Stimulated activated CD8-positive, alpha-beta memory T cell treated with anti-CD3 and anti-CD28 coated beads, Interleukin-2, amount 100 ng/mL, for 48 hours (primary cell): ENCODE data around the gene KRTAP4-8.
"Not testable (repeated sequence)": the region's sequence is repeated elsewhere in the genome, so short reads cannot be mapped to it uniquely, and the experiment has no call there.

Experiments
- DNase-seq, 2 donors: peaks; one replicate each; pipeline ENCODE4 v3.0.0-alpha.2; 2020; ENCODE audit warnings: low read depth in 2 of 2

Gene KRTAP4-8

GRCh38 chr17:41065016-41065689 is 32.8 kb downstream of the KRTAP4-8 start:
- DNase-seq, result not testable (repeated sequence)

GRCh38 chr17:41064301-41064700 is 33.6 kb downstream of the KRTAP4-8 start:
- DNase-seq, result no peak

- no peak for DNase-seq
Measured at GRCh38 chr17:41063449-41063848, 34.5 kb downstream of the KRTAP4-8 start.

- no peak for DNase-seq
Measured at GRCh38 chr17:41061964-41062363, 36.0 kb downstream of the KRTAP4-8 start.

- no peak for DNase-seq
Measured at GRCh38 chr17:41060052-41060604, 37.8 kb downstream of the KRTAP4-8 start, which contains the start of gene KRTAP2-3. KRTAP2-3 (minus strand) TSS chr17:41060114; CDS start chr17:41060050, 64 bp downstream.

GRCh38 chr17:41059276-41060051 is 38.5 kb downstream of the KRTAP4-8 start:
- DNase-seq, result not testable (repeated sequence)

- no peak for DNase-seq
Measured at GRCh38 chr17:41058741-41059140, 39.2 kb downstream of the KRTAP4-8 start.

- DNase-seq, result no peak
Measured at GRCh38 chr17:41057547-41057946, 40.4 kb downstream of the KRTAP4-8 start.

- DNase-seq, result not testable (repeated sequence)
Measured at GRCh38 chr17:41055130-41055529, 42.8 kb downstream of the KRTAP4-8 start, which contains the start of gene KRTAP2-2. KRTAP2-2 (minus strand) TSS chr17:41055230; CDS start chr17:41055211, 19 bp downstream.

GRCh38 chr17:41054556-41054955 is 43.4 kb downstream of the KRTAP4-8 start:
- not testable (repeated sequence) for DNase-seq

GRCh38 chr17:41054025-41054424 is 43.9 kb downstream of the KRTAP4-8 start:
- DNase-seq, result no peak

- no peak for DNase-seq
Measured at GRCh38 chr17:41052566-41052965, 45.4 kb downstream of the KRTAP4-8 start.

GRCh38 chr17:41049110-41049509 is 48.8 kb downstream of the KRTAP4-8 start:
- no peak for DNase-seq

- DNase-seq, result no peak
Measured at GRCh38 chr17:41048441-41048840, 49.5 kb downstream of the KRTAP4-8 start.
